Smooth muscle cell of the coronary artery (primary cell): ENCODE data around the gene CEP68. TPM values are rescaled to one million over a fixed set of nuclear protein-coding genes. Genes with fewer than 3 reads are reported as not detected.

Experiments
- total RNA-seq: library from RNA; depleted of rRNA; stranded (reverse); fragments of >200 nt; gene quantifications from 2 replicates; pipeline ENCODE4 v1.2.3, GENCODE V29; 2014; ENCODE audit warnings: low replicate concordance

CEP68 gene, protein sequence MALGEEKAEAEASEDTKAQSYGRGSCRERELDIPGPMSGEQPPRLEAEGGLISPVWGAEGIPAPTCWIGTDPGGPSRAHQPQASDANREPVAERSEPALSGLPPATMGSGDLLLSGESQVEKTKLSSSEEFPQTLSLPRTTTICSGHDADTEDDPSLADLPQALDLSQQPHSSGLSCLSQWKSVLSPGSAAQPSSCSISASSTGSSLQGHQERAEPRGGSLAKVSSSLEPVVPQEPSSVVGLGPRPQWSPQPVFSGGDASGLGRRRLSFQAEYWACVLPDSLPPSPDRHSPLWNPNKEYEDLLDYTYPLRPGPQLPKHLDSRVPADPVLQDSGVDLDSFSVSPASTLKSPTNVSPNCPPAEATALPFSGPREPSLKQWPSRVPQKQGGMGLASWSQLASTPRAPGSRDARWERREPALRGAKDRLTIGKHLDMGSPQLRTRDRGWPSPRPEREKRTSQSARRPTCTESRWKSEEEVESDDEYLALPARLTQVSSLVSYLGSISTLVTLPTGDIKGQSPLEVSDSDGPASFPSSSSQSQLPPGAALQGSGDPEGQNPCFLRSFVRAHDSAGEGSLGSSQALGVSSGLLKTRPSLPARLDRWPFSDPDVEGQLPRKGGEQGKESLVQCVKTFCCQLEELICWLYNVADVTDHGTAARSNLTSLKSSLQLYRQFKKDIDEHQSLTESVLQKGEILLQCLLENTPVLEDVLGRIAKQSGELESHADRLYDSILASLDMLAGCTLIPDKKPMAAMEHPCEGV
- 4.5 and 8.3 TPM in 2 replicates for total RNA-seq

DNA sequence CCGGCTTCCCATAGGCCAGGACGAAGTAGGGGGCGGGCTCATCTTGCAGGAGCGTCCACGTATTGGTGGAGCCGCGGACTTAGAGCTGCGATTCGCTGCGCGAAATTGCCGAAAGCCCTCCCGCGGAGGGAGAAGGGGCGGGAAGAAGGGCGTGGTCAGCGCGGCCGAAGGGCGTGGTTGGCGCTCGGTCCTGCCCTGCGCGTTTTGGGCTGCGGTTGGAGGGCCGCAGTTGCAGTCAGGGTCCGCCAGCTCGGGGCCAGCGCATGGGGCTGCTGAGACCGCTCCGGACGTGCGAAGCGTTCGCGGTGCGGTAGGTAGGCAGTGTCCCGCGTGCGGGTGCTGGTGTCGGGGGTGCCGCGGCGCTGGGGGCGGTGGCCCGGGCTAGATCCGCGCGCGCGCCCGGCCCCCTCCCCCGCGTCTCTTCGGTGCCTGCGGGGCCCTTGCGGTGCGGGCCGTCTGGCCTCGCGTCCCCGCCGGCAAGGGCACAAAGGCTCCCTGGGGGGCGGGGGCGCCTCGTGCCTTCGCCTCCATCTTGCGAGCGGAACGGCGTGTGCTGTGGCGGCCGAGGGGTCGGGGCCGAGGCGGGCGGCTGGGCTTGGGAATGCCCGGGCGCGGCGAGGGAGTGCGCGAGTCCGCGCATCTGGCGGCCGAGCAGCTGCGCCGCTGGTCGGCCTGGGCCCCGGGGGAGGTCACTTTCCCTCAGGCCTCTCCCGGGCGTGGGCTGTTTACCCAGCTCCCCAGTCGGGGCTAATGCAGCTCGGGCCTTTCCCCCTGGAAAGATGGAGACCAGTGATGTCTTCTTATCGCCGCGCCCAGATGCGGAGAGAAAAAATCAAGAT is at the start of gene CEP68:
Gene CEP68, plus strand, starts transcription at position 202 of the 839 bp plus-strand sequence. CDS start 13,029 bp downstream, outside the sequence.

DNA sequence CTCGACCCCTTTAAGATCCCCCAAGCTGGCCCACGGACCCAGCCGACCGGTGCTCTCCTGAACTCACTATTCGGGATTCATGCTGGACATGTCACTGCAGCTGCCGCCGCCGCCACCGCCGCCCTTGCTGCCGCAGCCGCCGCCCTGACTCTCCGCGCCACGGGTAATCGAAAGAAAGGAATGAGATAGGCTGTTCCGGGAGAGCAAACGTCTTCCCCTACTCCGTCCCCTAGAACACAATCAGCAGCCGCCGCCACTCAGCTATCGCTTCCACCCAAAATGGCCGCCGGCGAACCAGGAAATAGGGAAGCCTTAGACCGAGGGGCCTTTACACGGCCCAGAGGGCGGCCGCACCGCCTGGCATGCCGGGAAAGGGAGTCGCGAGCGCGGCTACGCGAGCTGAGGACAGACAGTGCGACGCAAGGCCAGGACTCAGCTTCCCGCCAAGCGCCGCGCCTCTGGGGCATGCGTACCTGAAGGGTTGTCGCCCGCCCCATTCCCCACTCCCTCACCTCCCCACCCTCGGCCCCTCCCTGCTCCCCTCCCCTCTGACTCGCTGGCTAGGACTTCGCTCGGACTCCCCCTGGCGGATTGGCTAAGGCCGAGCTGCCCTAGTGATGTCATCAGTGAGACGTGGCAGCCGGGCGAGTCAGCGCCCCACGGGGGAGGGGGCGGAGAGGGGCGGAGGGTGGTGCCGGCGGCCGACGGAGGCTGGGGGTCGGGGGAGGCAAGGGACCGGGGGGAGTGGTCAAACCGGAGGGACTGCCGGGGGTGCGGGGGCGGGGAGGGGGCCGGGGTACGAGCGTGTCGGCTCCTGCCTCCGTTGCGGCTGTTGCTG is 73.8 kb downstream of the CEP68 start, which contains the start of gene RAB1A:
Gene RAB1A, minus strand, starts transcription at position 281 of the 838 bp plus-strand sequence. Its CDS starts 191 bp downstream, at position 90.

Other genes starting within 250 kb of the CEP68 start
- gene SLC1A4, start 67.0 kb upstream of the CEP68 start, total RNA-seq = 12.3 and 14.8 TPM in 2 replicates
- gene RAB1A, start 73.7 kb downstream of the CEP68 start, total RNA-seq = 107 and 131 TPM in 2 replicates
- gene ACTR2, start 171.4 kb downstream of the CEP68 start, total RNA-seq = 44.5 and 103 TPM in 2 replicates